Suppressor macrophage treated with lipopolysaccharide for 4 hours (primary cell): ENCODE measurements around the gene DEFB108B.
"Not testable (repeated sequence)": the region's sequence is repeated elsewhere in the genome, so short reads cannot be mapped to it uniquely, and the experiment has no call there.

ENCODE experiments used
- DNase-seq: peaks from one replicate; pipeline ENCODE4 v3.0.0-alpha.2; 2020

DEFB108B gene, protein sequence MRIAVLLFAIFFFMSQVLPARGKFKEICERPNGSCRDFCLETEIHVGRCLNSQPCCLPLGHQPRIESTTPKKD

DNA sequence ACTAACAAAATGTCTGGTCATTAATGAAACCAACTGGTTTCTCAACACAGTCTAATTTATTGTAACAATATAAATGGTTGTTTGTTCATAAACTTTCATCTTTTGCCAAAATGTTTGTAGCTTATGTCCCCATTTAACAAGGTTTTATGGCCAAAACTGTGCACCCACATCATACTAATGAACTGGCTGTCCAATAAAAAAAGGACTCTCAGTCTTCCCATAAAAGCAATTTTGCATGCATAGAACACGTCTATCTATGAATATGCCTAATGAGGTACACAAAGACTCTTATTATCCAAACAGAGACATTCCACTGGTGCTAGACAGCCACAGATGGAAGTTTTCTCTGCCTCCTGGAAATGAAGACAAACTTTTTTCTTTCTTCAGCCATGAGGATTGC is at the start of gene DEFB108B:
Gene DEFB108B, plus strand, starts transcription at position 390 of the 400 bp plus-strand sequence. Its CDS starts 0 bp downstream, at position 390.
- DNase-seq, result not testable (repeated sequence)

DNA sequence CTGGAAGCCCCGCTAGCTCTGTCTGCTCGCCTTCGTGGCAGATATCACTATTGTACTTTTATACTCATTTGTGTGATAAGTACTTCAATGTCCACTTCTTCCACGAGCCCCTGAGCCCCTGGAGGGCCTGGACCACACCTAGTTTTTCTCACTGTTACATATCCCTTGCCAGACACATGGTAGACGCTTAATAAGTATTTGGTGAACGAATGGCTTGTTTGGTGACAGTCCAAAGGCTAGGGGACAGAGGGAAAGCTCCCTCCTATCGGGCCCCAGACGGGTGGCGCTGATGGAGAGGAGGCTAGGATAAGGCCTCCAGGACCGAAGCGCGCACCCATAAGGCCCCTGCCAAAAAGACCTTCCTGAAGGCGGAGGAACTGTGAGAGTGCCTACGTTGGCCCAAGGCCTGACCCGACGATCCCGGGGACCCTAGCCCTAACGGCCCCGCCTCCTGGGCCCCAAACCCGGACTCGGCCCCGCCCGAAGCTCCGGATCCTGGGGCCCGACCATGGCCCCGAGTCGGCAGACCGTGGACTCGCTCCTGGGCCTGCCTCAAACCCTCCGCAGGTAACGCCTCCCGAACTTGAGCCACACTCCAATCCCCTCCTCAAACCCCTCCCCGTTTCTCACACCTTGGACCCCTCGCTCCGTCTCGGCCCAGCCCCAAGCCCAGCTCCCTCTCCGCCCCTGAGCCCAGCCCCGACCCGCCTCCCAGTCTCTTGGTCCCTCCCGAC is 46.7 kb upstream of the DEFB108B start:
- DNase-seq, result peak; percentile 79

- DNase-seq, result peak; percentile 100
Measured at GRCh38 chr11:71786848-71787097, 46.2 kb upstream of the DEFB108B start.

GRCh38 chr11:71787098-71787823 is 45.7 kb upstream of the DEFB108B start:
- peak; percentile 98 for DNase-seq

- DNase-seq, result peak; percentile 6
Measured at GRCh38 chr11:71787824-71788454, 45.1 kb upstream of the DEFB108B start.

DNA sequence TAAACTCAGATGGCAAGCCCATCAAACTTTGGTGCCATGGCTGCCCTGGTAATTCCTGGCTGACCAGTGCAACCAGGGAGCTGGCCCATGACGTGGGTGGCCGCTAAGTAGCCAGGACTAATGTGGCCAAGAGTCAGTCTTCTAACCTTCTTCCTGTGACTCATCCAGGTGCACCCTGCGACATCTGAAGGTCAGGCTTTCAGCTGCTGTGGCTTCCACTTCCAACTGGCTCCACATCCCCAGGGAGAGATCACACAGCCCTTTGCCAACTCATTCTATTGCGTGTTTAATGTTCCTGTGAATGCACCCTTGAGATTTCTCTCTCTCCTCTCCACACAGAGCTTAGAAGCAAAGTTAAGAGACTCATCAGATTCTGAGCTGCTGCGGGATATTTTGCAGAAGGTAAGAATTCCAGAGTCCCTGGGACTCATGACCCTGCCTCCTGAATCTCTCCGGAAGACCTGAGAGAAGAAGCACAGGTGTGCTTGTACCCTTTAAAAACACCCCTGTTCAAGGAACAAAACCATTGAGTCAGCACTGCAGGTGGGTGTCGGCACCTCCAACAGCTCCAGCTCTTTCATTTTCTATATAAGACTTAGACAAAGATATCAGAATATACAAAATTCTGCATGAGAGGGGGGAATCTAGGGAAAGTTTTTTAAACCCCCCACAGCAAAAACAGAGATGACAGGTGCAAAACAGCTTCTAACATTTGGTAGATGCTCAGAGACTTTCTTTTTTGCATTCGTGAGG is 43.4 kb upstream of the DEFB108B start:
- DNase-seq, result not testable (repeated sequence)

DNA sequence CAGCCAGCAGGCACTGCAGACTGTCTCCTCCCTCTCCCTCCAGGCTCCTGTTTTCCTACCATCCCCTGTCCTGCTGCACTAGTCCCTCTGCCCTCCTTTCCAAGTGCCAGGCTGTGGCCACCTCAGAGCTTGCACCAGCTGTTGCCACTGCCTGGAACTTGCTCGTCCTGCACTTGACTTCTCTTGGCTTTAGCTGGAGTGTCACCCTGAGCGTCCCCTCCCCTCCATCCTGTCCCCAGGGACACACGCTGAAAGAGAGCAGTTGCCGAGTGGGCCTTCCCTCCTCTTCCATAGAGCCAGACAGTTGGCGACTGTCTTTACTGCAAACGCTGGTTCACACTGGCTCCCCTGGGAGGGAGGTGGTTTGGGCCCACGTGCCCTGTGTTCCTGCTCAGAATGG is 41.9 kb upstream of the DEFB108B start:
- DNase-seq, result not testable (repeated sequence)

DNA sequence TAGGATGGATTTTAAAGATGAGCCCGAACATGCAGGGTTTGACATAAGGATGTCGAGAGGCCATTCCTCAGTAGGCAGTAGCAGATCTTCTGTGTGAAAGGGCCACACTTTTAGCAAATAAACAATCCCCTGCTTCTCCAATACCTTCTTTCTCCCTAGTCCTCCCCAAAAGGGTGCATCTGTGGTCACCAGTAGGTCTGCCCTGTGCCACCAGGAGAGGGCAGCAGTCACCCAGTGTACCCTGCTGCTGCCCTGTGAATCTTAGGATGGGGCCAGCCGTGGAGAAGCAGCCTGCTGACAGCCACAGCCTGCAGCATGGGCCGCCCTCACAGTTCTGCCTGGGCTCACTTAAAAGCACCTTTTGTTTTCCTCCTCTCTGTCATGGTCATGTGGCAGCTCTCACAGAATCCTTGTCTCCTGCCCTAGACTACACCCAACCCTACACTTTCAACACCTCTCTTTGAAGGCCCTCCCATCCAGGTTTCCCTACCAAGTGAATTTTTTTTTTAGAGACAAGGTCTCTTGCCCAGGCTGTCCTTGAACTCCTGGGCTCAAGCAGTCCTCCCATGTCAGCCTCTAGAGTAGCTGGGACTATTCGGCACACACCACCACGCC is 40.3 kb upstream of the DEFB108B start:
- DNase-seq, result peak; percentile 21

- not testable (repeated sequence) for DNase-seq
Measured at GRCh38 chr11:71794386-71795040, 38.5 kb upstream of the DEFB108B start.

- DNase-seq, result not testable (repeated sequence)
Measured at GRCh38 chr11:71795236-71795635, 37.8 kb upstream of the DEFB108B start.

DNA sequence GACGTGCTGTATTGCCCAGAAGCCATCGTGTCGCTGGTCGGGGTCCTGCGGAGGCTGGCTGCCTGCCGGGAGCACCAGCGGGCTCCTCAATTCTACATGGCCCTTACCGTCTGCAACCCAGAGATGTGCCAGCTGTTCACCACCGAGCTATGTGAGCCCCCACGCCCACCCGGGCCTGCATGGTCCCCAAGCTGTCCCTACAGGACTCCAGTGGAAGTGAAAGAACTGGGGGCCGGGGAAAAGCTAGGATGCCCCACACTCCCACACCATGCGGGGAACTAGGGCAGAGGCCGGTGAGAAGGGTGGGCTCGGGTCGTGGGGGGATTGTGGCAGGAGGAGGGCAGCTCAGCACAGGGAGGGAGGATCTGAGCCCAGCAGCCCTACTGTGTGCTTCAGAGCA is 37.0 kb upstream of the DEFB108B start:
- DNase-seq, result not testable (repeated sequence)

DNA sequence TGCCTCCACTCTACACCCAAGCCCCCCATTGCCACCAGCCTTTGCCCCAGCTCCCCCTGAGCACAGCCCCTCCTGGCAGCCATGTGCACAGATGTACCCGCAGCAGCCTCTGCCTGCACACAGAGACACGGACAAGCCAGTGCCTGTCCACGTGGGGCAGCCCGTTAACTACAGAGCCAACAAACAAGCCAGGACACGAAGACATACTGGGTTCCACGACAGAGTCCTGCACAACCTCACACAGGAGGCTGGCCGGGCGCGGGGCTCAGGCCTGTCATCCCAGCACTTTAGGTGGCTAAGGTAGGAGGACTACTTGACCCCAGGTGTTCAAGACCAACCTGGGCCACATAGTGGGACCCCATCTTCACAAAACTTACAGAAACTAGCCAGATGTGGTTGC is 36.2 kb upstream of the DEFB108B start:
- not testable (repeated sequence) for DNase-seq

GRCh38 chr11:71799556-71800128 is 33.4 kb upstream of the DEFB108B start:
- DNase-seq, result not testable (repeated sequence)

DNA sequence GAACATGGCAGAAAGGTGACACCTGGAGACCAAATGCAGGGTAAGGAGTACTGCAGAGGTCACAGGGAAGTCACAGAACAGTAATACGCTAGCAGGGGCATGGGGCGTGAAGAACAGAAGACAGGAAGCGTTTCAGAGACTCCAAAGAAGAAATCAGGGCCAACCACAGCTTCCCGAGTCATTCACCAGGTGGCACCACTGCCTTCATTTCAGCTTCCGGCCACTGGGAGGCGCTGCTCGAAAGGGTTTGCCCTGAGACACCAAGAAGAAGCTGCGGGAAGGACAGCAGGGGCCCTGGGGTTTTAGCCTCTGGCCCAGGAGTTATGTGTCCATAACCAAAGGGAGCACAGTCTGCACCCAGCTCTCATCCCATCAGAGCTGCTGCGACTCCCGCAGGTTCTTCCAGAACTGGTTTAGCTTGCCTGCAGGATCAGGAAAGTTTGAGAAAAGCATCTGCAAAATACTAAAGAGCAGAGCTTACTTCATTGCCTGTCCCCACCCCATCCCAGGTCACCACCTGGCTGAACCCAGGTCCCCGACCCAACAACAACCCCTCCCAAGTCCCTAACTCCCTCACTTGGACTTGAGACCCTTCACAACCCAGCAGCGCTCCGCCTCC is 32.6 kb upstream of the DEFB108B start:
- DNase-seq, result peak; percentile 87

- DNase-seq, result not testable (repeated sequence)
Measured at GRCh38 chr11:71801026-71801425, 32.0 kb upstream of the DEFB108B start.

GRCh38 chr11:71802874-71803273 is 30.1 kb upstream of the DEFB108B start:
- not testable (repeated sequence) for DNase-seq

DNA sequence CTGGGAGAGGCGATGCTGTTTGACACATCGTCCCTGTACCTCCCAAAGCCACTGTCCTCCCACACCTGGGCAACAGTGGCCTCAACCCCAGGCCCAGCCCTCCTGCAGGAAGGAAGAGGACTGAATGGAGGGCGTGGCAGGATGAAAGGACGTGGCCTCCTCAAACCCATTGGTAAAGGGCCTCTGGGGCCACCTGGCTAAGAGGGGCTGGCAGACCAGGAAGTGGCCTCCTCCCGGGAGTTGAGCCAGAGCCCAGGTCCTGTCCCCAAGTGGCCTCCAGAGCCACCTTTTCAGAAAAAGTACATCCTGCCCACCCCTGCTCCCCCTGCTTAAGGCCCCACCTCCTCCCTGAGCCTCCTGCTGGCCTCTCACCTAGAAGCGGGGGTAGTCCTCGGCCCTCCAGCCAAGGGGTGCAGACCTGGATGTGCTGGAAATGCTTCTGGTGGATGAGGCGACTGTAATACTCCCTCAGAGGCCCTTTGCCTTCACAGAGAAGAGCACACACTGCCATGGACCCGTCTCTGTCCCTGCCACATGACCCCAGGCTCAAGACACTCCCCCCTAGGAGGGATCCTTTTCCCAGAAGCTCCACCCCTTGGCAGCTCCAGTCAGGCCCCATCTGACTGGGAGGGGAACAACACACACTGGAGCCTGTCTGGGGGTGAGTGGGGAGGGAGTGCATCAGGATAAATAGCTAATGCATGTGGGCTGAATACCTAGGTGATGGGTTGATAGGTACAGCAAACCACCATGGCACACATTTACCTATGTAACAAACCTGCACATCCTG is 28.6 kb upstream of the DEFB108B start:
- DNase-seq, result not testable (repeated sequence)

DNA sequence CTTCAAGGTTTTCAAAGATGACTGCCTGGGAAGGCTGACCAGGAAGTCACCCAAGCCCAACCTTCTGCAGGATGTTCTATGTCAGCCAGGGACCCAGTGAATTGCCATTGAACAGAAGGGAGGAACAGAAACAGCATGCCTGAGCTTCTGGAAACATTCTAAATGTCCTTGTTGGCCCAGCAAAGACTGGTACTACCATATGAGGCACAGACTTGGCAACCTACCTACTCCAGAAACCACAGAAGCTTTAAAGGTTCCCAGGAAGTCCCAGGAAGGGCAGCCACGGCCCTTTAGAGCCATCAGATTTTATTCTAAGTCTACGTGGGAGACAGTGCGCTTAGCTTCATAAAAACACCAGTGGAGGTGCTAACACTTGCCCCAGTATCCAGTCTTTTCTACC is 20.5 kb upstream of the DEFB108B start:
- not testable (repeated sequence) for DNase-seq

DNA sequence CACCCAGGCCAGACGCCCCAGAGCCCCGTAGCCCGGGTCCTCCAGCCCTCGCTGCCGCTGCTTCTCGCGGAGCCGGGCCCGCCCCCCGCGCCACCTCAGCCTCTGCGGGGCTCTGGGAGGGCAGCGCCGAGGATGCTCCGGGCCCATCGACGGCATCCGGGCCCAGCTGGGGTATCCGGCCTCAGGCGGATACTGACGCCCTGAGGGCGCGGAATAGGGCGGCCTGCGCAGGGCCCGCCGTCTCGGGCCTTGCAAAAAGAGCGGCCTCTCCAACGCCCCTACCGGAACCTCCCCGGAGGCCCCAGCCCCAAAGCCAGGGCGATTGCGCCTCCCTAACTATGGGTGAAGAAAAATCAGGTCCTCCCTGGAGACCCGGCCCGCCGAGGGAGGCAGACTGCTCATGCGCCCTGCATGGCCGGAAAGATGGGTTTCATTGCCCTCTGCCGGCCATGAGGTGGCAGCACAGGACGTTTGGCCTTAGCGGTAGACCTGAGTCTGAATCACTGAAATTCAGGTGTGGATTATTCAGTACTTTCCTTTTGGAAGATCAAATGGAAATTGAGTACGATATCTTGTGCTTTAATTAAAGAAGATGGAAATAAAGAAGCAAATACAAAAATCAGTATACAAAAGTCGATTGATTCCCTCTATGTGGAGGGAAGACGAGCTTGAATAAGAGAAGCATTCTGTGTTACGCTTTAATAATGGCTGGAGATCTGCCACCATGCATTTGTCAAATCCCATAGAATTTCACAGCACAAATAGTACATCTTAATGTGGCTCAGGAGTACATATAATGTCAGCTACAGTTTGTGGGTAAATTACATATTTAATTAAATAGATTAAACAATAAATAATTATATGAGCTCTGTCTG is 19.3 kb upstream of the DEFB108B start:
- DNase-seq, result peak; percentile 71
